B cell (primary cell): ENCODE data around the gene ARFGAP1. TPM values are rescaled to one million over a fixed set of nuclear protein-coding genes. Genes with fewer than 3 reads are reported as not detected.

Experiments used
- ATAC-seq: fragments of 200-7000 bp; cut with Tn5 transposase; one replicate; pipeline ENCODE4 v1.10.0; 2021; ENCODE audit warnings: low read depth, mild to moderate bottlenecking, moderate number of reproducible peaks, moderate library complexity
- CTCF ChIA-PET: fragments of 350-600 bp; sonication (Branson Sonifier 250); formaldehyde crosslinking; loops from one replicate; lab custom pipeline; 2021; ENCODE audit warnings: antibody characterized with exemption, inconsistent platforms; lab: Charles Lee
- POLR2A ChIA-PET: fragments of 350-600 bp; sonication (Branson Sonifier 250); formaldehyde crosslinking; loops from one replicate; lab custom pipeline; 2021; ENCODE audit warnings: antibody characterized with exemption; lab: Charles Lee
- DNase-seq: peaks from one replicate; pipeline ENCODE4 v3.0.0; 2013
- H2AFZ ChIP-seq: 2 replicates; pipeline ENCODE4 v1.6.1; 2012; ENCODE audit warnings: mild to moderate bottlenecking, low read depth, low read length; ENCODE audit not compliant: insufficient read depth, poor library complexity, severe bottlenecking
- H3K27ac ChIP-seq, 2 donors: 1 replicate in 1 of 2; 2 replicates in 1 of 2; pipeline ENCODE4 v1.5.1; 2012 to 2013; ENCODE audit warnings: low read length in 2 of 2, mild to moderate bottlenecking in 2 of 2, moderate library complexity in 1 of 2
- H3K27me3 ChIP-seq, 4 experiments: fragments of 200-600 bp in 1 of 4; sonication (generic) in 1 of 4; replicated peaks in 1 of 4; 1 replicate in 2 of 4; 2 replicates in 2 of 4; pipeline versions ENCODE4 v1.6.1 to v1.7.0; 2013 to 2016; ENCODE audit warnings: low read length in 3 of 4, mild to moderate bottlenecking in 2 of 4, mixed read lengths in 1 of 4, moderate library complexity in 1 of 4; ENCODE audit not compliant: insufficient read depth in 4 of 4, control insufficient read depth in 3 of 4; ENCODE audit errors: control extremely low read depth in 1 of 4
- H3K36me3 ChIP-seq, 2 experiments: replicated peaks in 1 of 2; 1 replicate in 1 of 2; 2 replicates in 1 of 2; pipeline versions ENCODE4 v1.6.1 to v1.7.1; 2013; ENCODE audit warnings: low read length in 1 of 2; ENCODE audit not compliant: insufficient read depth in 2 of 2, control insufficient read depth in 1 of 2; ENCODE audit errors: control extremely low read depth in 1 of 2, extremely low read depth in 1 of 2
- H3K4me1 ChIP-seq, 2 donors: fragments of 200-600 bp in 1 of 2; sonication (generic) in 1 of 2; 1 replicate in 1 of 2; 2 replicates in 1 of 2; pipeline versions ENCODE4 v1.5.1 to v1.6.1; 2013 to 2017; ENCODE audit warnings: low read length in 2 of 2; ENCODE audit not compliant: control insufficient read depth in 2 of 2, insufficient read depth in 2 of 2
- H3K4me2 ChIP-seq: replicated peaks from 2 replicates; pipeline ENCODE3; 2012; ENCODE audit warnings: mild to moderate bottlenecking, low read depth, low read length; ENCODE audit not compliant: poor library complexity, severe bottlenecking
- H3K4me3 ChIP-seq, 5 experiments: fragments of 200-600 bp in 1 of 5; sonication (generic) in 1 of 5; 1 replicate in 3 of 5; 2 replicates in 2 of 5; pipeline versions ENCODE4 v1.5.1 to v1.7.0; 2011 to 2016; ENCODE audit warnings: low read length in 4 of 5, mild to moderate bottlenecking in 4 of 5, low read depth in 2 of 5, control low read depth in 1 of 5, moderate library complexity in 1 of 5; ENCODE audit not compliant: insufficient read depth in 1 of 5; ENCODE audit errors: control extremely low read depth in 1 of 5, extremely low read depth in 1 of 5
- H3K79me2 ChIP-seq: fragments of 200-600 bp; sonication (generic); one replicate; pipeline ENCODE4 v1.6.0; 2016; ENCODE audit warnings: low read length; ENCODE audit not compliant: control insufficient read depth, insufficient read depth
- H3K9ac ChIP-seq: fragments of 200-600 bp; sonication (generic); 2 replicates; pipeline ENCODE4 v1.6.1; 2017; ENCODE audit warnings: mild to moderate bottlenecking, low read length, moderate library complexity
- H3K9me3 ChIP-seq, 3 donors: one replicate each; pipeline versions ENCODE4 v1.6.1 to v1.7.1; 2013; ENCODE audit warnings: low read length in 2 of 3; ENCODE audit not compliant: control insufficient read depth in 2 of 3, insufficient read depth in 1 of 3; ENCODE audit errors: control extremely low read depth in 1 of 3
- H4K20me1 ChIP-seq: 2 replicates; pipeline ENCODE4 v1.6.0; 2012; ENCODE audit warnings: mild to moderate bottlenecking, low read length; ENCODE audit not compliant: insufficient read depth, control insufficient read depth, poor library complexity, severe bottlenecking
- H3K27ac Mint-ChIP-seq: one replicate; pipeline ENCODE4 v1.8.0; 2021; ENCODE audit warnings: mixed read lengths
- H3K27me3 Mint-ChIP-seq: one replicate; pipeline ENCODE4 v1.8.0; 2021; ENCODE audit warnings: mixed read lengths
- H3K4me1 Mint-ChIP-seq: one replicate; pipeline ENCODE4 v1.8.0; 2021; ENCODE audit warnings: mixed read lengths
- H3K4me3 Mint-ChIP-seq: one replicate; pipeline ENCODE4 v1.8.0; 2021; ENCODE audit warnings: mixed read lengths
- H3K9me3 Mint-ChIP-seq: one replicate; pipeline ENCODE4 v1.8.0; 2022; ENCODE audit warnings: mixed read lengths; ENCODE audit not compliant: insufficient read depth
- CTCF ChIP-seq: fragments of 200-600 bp; IDR thresholded peaks from one replicate; pipeline ENCODE4 v1.8.0; 2022; ENCODE audit warnings: antibody characterized with exemption, mild to moderate bottlenecking
- EZH2 ChIP-seq: IDR thresholded peaks from 2 replicates; pipeline ENCODE4 v1.6.1; 2012; ENCODE audit warnings: borderline replicate concordance, low read depth, mild to moderate bottlenecking, moderate library complexity, low read length; ENCODE audit not compliant: insufficient read depth, poor library complexity, severe bottlenecking
- WGBS: methylation state at CpG from one replicate; pipeline ENCODE4 v1.1.5; 2013; ENCODE audit warnings: missing lambda C conversion rate; ENCODE audit not compliant: insufficient coverage; 5-methylcytosine and 5-hydroxymethylcytosine counted together
- intact Hi-C: fragments of 100-400 bp; cut with micrococcal nuclease; formaldehyde crosslinking; loops from one replicate; pipeline ENCODE4 v1.10.0; 2022
- polyA plus RNA-seq: library from polyadenylated mRNA; depleted of rRNA; stranded (reverse); fragments of >200 nt; gene quantifications from 2 replicates; pipeline ENCODE4 v1.2.3, GENCODE V29; 2012
- total RNA-seq, 2 donors: library from RNA; stranded (reverse); fragments of 120-200 nt in 1 of 2; gene quantifications; 1 replicate in 1 of 2; 2 replicates in 1 of 2; pipeline versions ENCODE4 v1.2.3 to v1.2.4, GENCODE V29; 2013 to 2022

The ARFGAP1 gene
- total and polyA plus RNA-seq, 2 donors (not counting 1 experiment from before 2014, with no cell fraction given): 83.2 to 99.4 TPM

- Histone ChIP-seq H4K20me1 (no peaks in the 10 kb centered on the region), H3K27me3 (peaks cover 0 to 17% (median 0%) of the 10 kb centered on the region in 4 experiments), H3K27ac (no peak overlapping the region), H3K4me3 (no peak overlapping the region), H3K9me3 (no peaks in the 10 kb centered on the region), H2AFZ (no peak overlapping the region), H3K4me2 (no peak overlapping the region), H3K9ac (no peak overlapping the region), H3K79me2 (no peaks in the 10 kb centered on the region), H3K4me1 (no peaks in the 10 kb centered on the region), H3K36me3 (no peaks in the 10 kb centered on the region)
- TF ChIP-seq EZH2 (no peak), CTCF (no peak)
- peaks cover 23% of the 10 kb centered on the region for H3K27me3 Mint-ChIP-seq
- H3K4me3 Mint-ChIP-seq: no peak overlapping the region
- H3K9me3 Mint-ChIP-seq: no peaks in the 10 kb centered on the region
- intact Hi-C loops: no loop called here
- H3K4me1 Mint-ChIP-seq: no peaks in the 10 kb centered on the region
- ChIA-PET POLR2A (no interaction called here), CTCF (interaction anchor here (1.1 to 3.4 kb wide), 9 partner anchors 10 to 213 kb away, joined by 3 to 35 read pairs (median 7); partner anchors contain the start of gene BIRC7)
- ATAC-seq (no peak), DNase-seq (no peak)
- 48% methylated on average over 16 of the region's 16 CpGs for WGBS
- no peak overlapping the region for H3K27ac Mint-ChIP-seq
Observed at GRCh38 chr20:63224412-63225081, 48.1 kb upstream of the ARFGAP1 start.

GRCh38 chr20:63225082-63225454 is 47.5 kb upstream of the ARFGAP1 start:
- no peak overlapping the region for H3K4me2 ChIP-seq
- H2AFZ ChIP-seq: no peak overlapping the region
- H3K4me1 ChIP-seq: no peaks in the 10 kb centered on the region
- no peak overlapping the region for H3K4me3 ChIP-seq
- no peak overlapping the region for H3K27ac ChIP-seq
- H3K79me2 ChIP-seq: no peaks in the 10 kb centered on the region
- ATAC-seq: no peak
- H3K27me3 ChIP-seq: peaks cover 0 to 21% (median 1%) of the 10 kb centered on the region in 4 experiments
- DNase-seq: no peak
- Mint-ChIP-seq H3K27ac (no peak overlapping the region), H3K4me3 (no peak overlapping the region), H3K9me3 (no peaks in the 10 kb centered on the region), H3K27me3 (peaks cover 27% of the 10 kb centered on the region), H3K4me1 (no peaks in the 10 kb centered on the region)
- H3K36me3 ChIP-seq: no peaks in the 10 kb centered on the region
- no peak overlapping the region for H3K9ac ChIP-seq
- POLR2A ChIA-PET: no interaction called here
- no peak for TF ChIP-seq EZH2
- TF ChIP-seq CTCF: no peak
- H3K9me3 ChIP-seq: no peaks in the 10 kb centered on the region
- CTCF ChIA-PET: interaction anchor here (2.0 to 3.4 kb wide), 5 partner anchors 10 to 156 kb away, joined by 4 to 35 read pairs (median 21); partner anchors contain the start of gene BIRC7
- H4K20me1 ChIP-seq: no peaks in the 10 kb centered on the region
- 30% methylated on average over 6 of the region's 7 CpGs for WGBS
- intact Hi-C loops: no loop called here
